ENCODE data around the gene OR1D2. TPM values are rescaled to one million over a fixed set of nuclear protein-coding genes. Genes with fewer than 3 reads are reported as not detected.
"Not testable (repeated sequence)": the region's sequence is repeated elsewhere in the genome, so short reads cannot be mapped to it uniquely, and the experiment has no call there.

Gene OR1D2
- under 1 TPM in 6 of 8 experiments, not detected in 2; 0.09 to 0.71 (median 0.19) TPM for total RNA-seq

GRCh38 chr17:3104322-3104721, at the start of gene OR1D2:
OR1D2 (minus strand) TSS chr17:3104422; CDS start chr17:3092996, 11,426 bp downstream.
- no peak for ATAC-seq (replicated peaks in 6 of 8)
- H3K27ac ChIP-seq, result no peak within 1 kb of the TSS
- in situ Hi-C loops (cut with MboI; ENCODE audit: low pct_unique_long_range_greater_than_20kb in 2 of 9, low sequenced_read_pairs in 9 of 9, unreplicated experiment in 9 of 9), result no loop called here
- H3K4me3 ChIP-seq, result no peak within 1 kb of the TSS
- no peaks in the 10 kb centered on the region for H3K4me1 ChIP-seq (replicated peaks in 1 of 2)
- WGBS, 10 experiments, result 0 to 73% (median 53%) methylated on average over 1 to 3 of the region's 3 CpGs; no CpG with 5 or more reads in 4 of the 10 experiments

GRCh38 chr17:3137494-3137893, 33.3 kb upstream of the OR1D2 start:
- WGBS, 10 experiments, result 0% methylated on average over 1 of the region's 3 CpGs; no CpG with 5 or more reads in 9 of the 10 experiments
- H3K27ac ChIP-seq; H3K4me1 ChIP-seq (replicated peaks in 1 of 2); ATAC-seq (replicated peaks in 6 of 8); H3K4me3 ChIP-seq; in situ Hi-C loops (cut with MboI; ENCODE audit: low pct_unique_long_range_greater_than_20kb in 2 of 9, low sequenced_read_pairs in 9 of 9, unreplicated experiment in 9 of 9): not testable (repeated sequence)

DNA sequence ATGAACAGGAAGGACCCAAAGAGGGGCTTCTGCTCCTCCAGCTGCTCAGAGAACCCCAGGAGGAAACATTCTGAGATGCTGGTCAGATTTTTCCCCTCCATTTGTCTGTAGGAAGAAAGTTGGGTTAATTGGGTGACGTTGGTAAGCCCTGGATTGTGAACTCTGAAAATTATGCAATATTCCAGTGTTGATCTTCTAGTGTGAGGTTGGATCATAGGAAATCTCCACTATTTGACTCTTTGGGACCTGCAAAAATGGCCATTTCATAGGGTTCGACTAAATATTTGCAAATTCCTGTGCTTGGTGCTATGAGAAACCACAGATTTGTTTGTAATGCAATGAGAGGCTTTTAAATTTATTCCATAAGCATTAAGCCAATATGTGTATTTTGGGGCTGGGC, 23.2 kb upstream of the OR1D2 start, which contains the start of gene OR1G1:
Gene OR1G1 (minus strand): TSS at position 101 of the 400 bp plus-strand sequence. CDS start 0 bp downstream, at position 101.
- Histone ChIP-seq H3K27ac (no peak within 1 kb of the TSS), H3K4me3 (no peak within 1 kb of the TSS), H3K4me1 (replicated peaks in 1 of 2) (no peaks in the 10 kb centered on the region)
- in situ Hi-C loops (cut with MboI; ENCODE audit: low pct_unique_long_range_greater_than_20kb in 2 of 9, low sequenced_read_pairs in 9 of 9, unreplicated experiment in 9 of 9), result no loop called here
- ATAC-seq (replicated peaks in 6 of 8), result no peak
- WGBS, 10 experiments, result 0 to 83% (median 58%) methylated on average over 1 to 2 of the region's 2 CpGs; no CpG with 5 or more reads in 1 of the 10 experiments

GRCh38 chr17:3073850-3074249, 30.4 kb downstream of the OR1D2 start:
- in situ Hi-C loops (cut with MboI; ENCODE audit: low pct_unique_long_range_greater_than_20kb in 2 of 9, low sequenced_read_pairs in 9 of 9, unreplicated experiment in 9 of 9); H3K4me3 ChIP-seq; H3K27ac ChIP-seq; ATAC-seq (replicated peaks in 6 of 8); H3K4me1 ChIP-seq (replicated peaks in 1 of 2): not testable (repeated sequence)
- 0 to 70% (median 63%) methylated on average over 2 to 4 of the region's 4 CpGs; no CpG with 5 or more reads in 5 of the 10 experiments for WGBS, 10 experiments

- in situ Hi-C loops (cut with MboI; ENCODE audit: low pct_unique_long_range_greater_than_20kb in 2 of 9, low sequenced_read_pairs in 9 of 9, unreplicated experiment in 9 of 9); H3K4me3 ChIP-seq; H3K27ac ChIP-seq; H3K4me1 ChIP-seq (replicated peaks in 1 of 2): not testable (repeated sequence)
- WGBS, 10 experiments, result no CpG with 5 or more reads among the region's 1 CpG
- peak in 1 of 8 experiments; percentile 25 for ATAC-seq (replicated peaks in 6 of 8)
These were observed 39.0 kb downstream of the OR1D2 start for GRCh38 chr17:3065192-3065591.

DNA sequence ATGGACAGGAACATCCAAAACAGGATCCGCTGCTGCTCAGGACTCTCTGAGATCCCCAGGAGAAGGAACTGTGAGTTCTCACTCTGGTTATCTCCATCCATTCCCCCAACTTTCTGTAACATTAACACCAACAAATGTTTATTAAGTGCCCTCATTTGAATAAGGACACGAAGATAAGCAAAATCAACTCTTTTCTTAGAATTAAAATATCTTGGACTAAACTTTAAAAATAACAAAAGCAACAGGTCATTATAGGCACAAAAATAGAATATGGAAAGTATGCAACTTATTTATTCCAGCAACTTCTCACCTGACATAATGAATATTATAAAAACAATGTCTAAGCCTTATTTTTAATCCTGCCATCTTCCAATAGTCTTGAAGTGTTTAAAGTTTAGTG, 40.7 kb downstream of the OR1D2 start, which contains the start of gene OR1D5:
Gene OR1D5 (minus strand): TSS at position 101 of the 400 bp plus-strand sequence. CDS start 0 bp downstream, at position 101.
- in situ Hi-C loops (cut with MboI; ENCODE audit: low pct_unique_long_range_greater_than_20kb in 2 of 9, low sequenced_read_pairs in 9 of 9, unreplicated experiment in 9 of 9); H3K4me3 ChIP-seq; ATAC-seq (replicated peaks in 6 of 8); H3K27ac ChIP-seq; H3K4me1 ChIP-seq (replicated peaks in 1 of 2): not testable (repeated sequence)
- no CpG with 5 or more reads among the region's 2 CpGs for WGBS, 10 experiments

DNA sequence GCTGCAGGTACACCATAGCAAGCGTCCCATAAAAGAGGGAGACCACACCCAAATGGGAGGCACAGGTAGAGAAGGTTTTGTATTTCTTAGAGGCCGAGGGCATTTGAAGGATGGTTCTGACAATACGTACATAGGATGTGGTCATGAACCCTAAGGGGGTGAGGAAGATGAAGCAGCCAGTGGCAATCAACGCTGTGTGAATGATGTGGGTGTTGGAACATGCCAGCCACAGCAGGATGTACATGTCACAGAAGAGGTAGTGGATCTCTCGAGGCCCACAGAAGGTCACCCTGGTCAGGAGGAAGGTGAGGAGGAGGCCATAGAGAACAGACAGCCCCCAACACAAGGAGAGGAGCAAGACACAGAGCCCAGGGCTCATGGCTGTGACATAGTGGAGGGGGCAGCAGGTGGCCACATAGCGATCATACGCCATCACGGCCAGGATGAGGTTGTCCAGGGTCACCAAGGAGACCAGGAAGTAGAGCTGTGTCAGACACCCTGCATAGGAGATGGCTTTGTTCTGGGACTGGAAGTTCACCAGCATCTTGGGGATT, 41.3 kb downstream of the OR1D2 start:
- 0 to 83% methylated on average over 1 to 2 of the region's 8 CpGs; no CpG with 5 or more reads in 8 of the 10 experiments for WGBS, 10 experiments
- H3K4me3 ChIP-seq; H3K27ac ChIP-seq; H3K4me1 ChIP-seq (replicated peaks in 1 of 2); ATAC-seq (replicated peaks in 6 of 8); in situ Hi-C loops (cut with MboI; ENCODE audit: low pct_unique_long_range_greater_than_20kb in 2 of 9, low sequenced_read_pairs in 9 of 9, unreplicated experiment in 9 of 9): not testable (repeated sequence)

DNA sequence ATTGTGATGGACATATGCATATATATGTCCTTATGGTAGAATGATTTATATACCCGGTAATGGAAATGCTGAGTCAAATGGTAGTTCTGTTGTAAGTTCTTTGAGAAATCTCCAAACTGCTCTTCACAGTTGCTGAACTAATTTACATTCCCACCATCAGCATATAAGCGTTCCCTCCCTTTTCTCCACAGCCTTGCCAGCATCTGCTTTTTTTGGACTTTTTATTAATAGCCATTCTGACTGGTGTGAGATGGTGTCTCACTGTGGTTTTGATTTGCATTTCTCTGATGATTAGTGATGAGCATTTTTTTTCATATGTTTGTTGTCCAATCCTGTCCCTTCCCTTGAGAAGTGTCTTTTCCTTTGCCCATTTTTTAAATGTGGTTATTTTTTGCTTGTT, 49.4 kb downstream of the OR1D2 start:
- H3K27ac ChIP-seq; in situ Hi-C loops (cut with MboI; ENCODE audit: low pct_unique_long_range_greater_than_20kb in 2 of 9, low sequenced_read_pairs in 9 of 9, unreplicated experiment in 9 of 9); H3K4me1 ChIP-seq (replicated peaks in 1 of 2); H3K4me3 ChIP-seq: not testable (repeated sequence)
- no CpG with 5 or more reads among the region's 2 CpGs for WGBS, 10 experiments
- peak in 3 of 8 experiments; percentile 30 to 99 (median 98) for ATAC-seq (replicated peaks in 6 of 8)

DNA sequence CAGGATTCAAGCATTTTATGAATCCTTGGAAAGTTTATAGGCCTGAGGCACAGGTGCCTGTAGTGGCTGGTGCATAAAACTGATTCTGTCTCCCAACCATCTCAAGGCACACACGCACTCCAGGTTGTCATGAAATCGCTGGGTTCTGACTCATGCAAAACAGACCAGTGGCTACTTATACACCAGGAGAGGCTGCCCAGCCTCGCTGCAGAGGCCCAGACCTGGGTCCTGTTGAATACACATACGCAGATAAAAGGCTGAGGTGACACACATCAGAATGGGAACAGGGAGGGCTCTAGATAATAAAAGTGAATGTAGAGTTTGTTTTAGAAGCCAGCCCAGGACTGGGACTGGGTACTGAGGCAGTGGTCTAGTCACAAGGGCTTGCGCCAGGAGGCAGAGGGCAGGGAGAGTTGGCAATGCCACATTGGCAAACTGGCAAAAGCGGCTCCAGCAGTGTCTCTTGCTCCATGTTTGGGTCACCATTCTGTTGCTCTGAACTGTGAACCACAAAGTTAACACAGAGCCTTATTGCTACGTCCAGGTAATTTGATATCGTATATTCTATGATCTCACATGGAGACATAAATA, 54.4 kb downstream of the OR1D2 start:
- in situ Hi-C loops (cut with MboI; ENCODE audit: low pct_unique_long_range_greater_than_20kb in 2 of 9, low sequenced_read_pairs in 9 of 9, unreplicated experiment in 9 of 9), result loop anchor here in 3 of 9 experiments (25.0 kb wide), 1 partner anchor 588 kb away; the partner anchor contains the start of genes CTNS (in 3 of the 3) and SHPK (in 3 of the 3)
- Histone ChIP-seq H3K27ac (no peak overlapping the region), H3K4me1 (replicated peaks in 1 of 2) (peaks cover 2 to 4% of the 10 kb centered on the region in 2 donors), H3K4me3 (peak overlapping the region in 4 of 5 donors; percentile 51 to 85 (median 62))
- no peak for ATAC-seq (replicated peaks in 6 of 8)
- WGBS, 10 experiments, result 72 to 100% (median 98%) methylated on average over 2 to 6 of the region's 8 CpGs; no CpG with 5 or more reads in 2 of the 10 experiments

GRCh38 chr17:3048727-3049471, 55.3 kb downstream of the OR1D2 start:
- Histone ChIP-seq H3K4me3 (peak overlapping the region; percentile 41 to 85 (median 54)), H3K4me1 (replicated peaks in 1 of 2) (peaks cover 2 to 4% of the 10 kb centered on the region in 2 donors), H3K27ac (peak overlapping the region; percentile 63 to 73)
- in situ Hi-C loops (cut with MboI; ENCODE audit: low pct_unique_long_range_greater_than_20kb in 2 of 9, low sequenced_read_pairs in 9 of 9, unreplicated experiment in 9 of 9), result loop anchor here in 3 of 9 experiments (25.0 kb wide), 1 partner anchor 588 kb away; the partner anchor contains the start of genes CTNS (in 3 of the 3) and SHPK (in 3 of the 3)
- 0 to 7% (median 0%) methylated on average over 3 to 18 of the region's 50 CpGs; no CpG with 5 or more reads in 2 of the 10 experiments for WGBS, 10 experiments
- peak; percentile 97 to 99 (median 98) for ATAC-seq (replicated peaks in 6 of 8)

GRCh38 chr17:3046753-3047152, 57.5 kb downstream of the OR1D2 start:
- Histone ChIP-seq H3K27ac (no peak overlapping the region), H3K4me3 (no peak overlapping the region), H3K4me1 (replicated peaks in 1 of 2) (peaks cover 2 to 4% of the 10 kb centered on the region in 2 donors)
- in situ Hi-C loops (cut with MboI; ENCODE audit: low pct_unique_long_range_greater_than_20kb in 2 of 9, low sequenced_read_pairs in 9 of 9, unreplicated experiment in 9 of 9), result loop anchor here in 3 of 9 experiments (25.0 kb wide), 1 partner anchor 591 kb away; the partner anchor contains the start of genes CTNS (in 3 of the 3) and SHPK (in 3 of the 3)
- no peak for ATAC-seq (replicated peaks in 6 of 8)
- 32 to 100% (median 82%) methylated on average over 1 to 3 of the region's 3 CpGs for WGBS, 10 experiments

DNA sequence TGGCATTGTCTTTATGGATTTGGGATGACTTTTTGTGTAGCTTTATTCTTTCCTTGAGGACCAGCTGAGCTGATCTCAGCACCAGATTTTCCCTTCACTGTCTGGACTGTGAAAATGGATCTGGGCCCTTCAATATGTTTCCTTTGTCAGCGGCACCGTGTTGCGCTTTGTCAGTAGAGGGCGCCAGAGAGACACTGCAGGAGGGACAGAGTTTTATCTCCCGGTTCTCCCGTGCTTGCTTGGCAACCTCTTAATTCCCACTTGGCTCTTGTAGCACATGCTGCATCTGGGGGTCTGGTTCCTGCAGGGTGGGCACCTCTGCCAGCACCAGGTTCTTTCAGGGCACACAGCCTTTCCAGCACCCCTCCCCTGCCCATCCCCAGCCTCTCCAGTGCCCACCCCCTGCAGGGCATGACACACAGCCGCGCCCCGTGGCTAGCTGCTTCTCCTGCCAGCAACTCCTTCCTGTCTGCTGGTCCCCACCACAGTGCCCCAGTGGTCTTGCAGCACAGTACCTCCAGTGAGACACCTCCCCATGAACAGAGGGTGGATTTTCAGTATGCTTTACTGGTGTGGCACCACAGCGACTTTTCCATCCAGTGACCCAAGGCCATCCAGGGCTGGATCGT, 60.4 kb downstream of the OR1D2 start:
- no peak overlapping the region for H3K27ac ChIP-seq
- H3K4me1 ChIP-seq (replicated peaks in 1 of 2), result no peaks in the 10 kb centered on the region
- in situ Hi-C loops (cut with MboI; ENCODE audit: low pct_unique_long_range_greater_than_20kb in 2 of 9, low sequenced_read_pairs in 9 of 9, unreplicated experiment in 9 of 9), result loop anchor here in 3 of 9 experiments (25.0 kb wide), 1 partner anchor 593 kb away; the partner anchor contains the start of genes CTNS (in 3 of the 3) and SHPK (in 3 of the 3)
- 15 to 100% (median 40%) methylated on average over 1 to 4 of the region's 11 CpGs; no CpG with 5 or more reads in 1 of the 10 experiments for WGBS, 10 experiments
- ATAC-seq (replicated peaks in 6 of 8), result peak in 2 of 8 experiments; percentile 38 to 50
- H3K4me3 ChIP-seq, result no peak overlapping the region

All from motor neuron (in vitro differentiated cells).